ENCODE measurements around the gene TEP1. TPM values are rescaled to one million over a fixed set of nuclear protein-coding genes. Genes with fewer than 3 reads are reported as not detected.

The TEP1 gene
- total and polyA plus RNA-seq, 2 experiments from 2014 or later: 3.0 to 8.5 TPM

DNA sequence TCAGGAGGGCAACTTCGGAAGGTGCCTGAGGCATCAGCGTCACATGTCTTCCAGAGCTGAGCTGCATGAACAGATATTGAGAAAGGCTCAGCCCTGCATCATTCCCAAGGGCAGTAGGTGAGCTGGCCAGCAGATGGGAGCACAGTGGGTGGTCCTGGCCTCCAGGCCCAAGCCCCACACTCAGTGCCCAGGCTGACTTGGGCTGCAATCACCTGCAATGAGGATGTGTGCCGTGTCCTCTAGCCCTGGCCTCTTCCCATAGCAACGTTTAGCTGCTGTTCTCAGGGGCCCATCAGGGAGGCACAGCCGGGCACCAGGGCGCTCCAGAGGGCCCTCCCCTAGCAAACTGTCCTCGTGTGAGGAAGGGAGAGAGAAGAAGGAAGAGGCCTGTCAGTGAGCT, 32.0 kb downstream of the TEP1 start (continued):
- TF ChIP-seq POLR2AphosphoS5 (IDR thresholded peaks at IDR 0.05; ENCODE audit: low read depth) (no peak), STAT1 (IDR thresholded peaks at IDR 0.05; ENCODE audit: unreplicated experiment) (no peak), ZNF114 (CRISPR knock-in tag; IDR thresholded peaks at IDR 0.05) (no peak), EZH2phosphoT487 (IDR thresholded peaks at IDR 0.05; ENCODE audit: unreplicated experiment) (no peak), JUNB (IDR thresholded peaks at IDR 0.05; ENCODE audit: unreplicated experiment) (no peak)
- TF ChIP-seq, protein P1, sequence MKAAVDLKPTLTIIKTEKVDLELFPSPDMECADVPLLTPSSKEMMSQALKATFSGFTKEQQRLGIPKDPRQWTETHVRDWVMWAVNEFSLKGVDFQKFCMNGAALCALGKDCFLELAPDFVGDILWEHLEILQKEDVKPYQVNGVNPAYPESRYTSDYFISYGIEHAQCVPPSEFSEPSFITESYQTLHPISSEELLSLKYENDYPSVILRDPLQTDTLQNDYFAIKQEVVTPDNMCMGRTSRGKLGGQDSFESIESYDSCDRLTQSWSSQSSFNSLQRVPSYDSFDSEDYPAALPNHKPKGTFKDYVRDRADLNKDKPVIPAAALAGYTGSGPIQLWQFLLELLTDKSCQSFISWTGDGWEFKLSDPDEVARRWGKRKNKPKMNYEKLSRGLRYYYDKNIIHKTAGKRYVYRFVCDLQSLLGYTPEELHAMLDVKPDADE (IDR thresholded peaks at IDR 0.05): no peak

DNA sequence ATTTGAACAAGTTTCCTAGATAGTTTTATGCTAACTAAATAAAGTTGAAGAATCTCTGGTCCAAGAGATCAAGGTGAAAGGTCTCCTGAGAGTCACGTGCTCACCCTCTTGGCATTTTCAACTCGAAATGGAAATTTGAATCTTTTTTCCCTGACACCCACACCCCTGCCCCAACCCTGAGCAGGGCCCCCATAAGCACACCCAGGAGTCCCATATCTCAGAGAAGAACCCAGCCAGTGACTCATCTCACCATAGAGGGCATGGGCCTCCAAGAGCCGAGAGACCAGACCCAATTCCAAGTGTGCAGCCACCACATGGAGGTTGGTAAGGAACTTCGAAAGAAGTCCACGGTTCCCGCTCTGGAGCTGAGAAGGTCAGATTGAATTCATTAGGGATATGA, 32.6 kb downstream of the TEP1 start:
- Histone ChIP-seq H3K4me1 (ENCODE audit: insufficient read depth) (no peaks in the 10 kb centered on the region), H3K4me2 (no peak overlapping the region), H3F3A (replicated peaks; ENCODE audit: low read depth) (no peaks in the 10 kb centered on the region), H3K36me3 (ENCODE audit: insufficient read depth) (peaks cover 4% of the 10 kb centered on the region; the same call in 1 of the 2 replicates), H3K27me3 (ENCODE audit: insufficient read depth) (no peaks in the 10 kb centered on the region), H4K20me1 (replicated peaks; ENCODE audit: insufficient read depth) (no peaks in the 10 kb centered on the region), H3K27ac (ENCODE audit: low read depth) (no peak overlapping the region), H3K9me2 (ENCODE audit: insufficient read depth) (no peaks in the 10 kb centered on the region), H3K79me2 (replicated peaks; ENCODE audit: insufficient read depth) (no peaks in the 10 kb centered on the region), H2AFZ (no peak overlapping the region), H3K4me3 (no peak overlapping the region)
- no peaks in the 10 kb centered on the region; the same call in 2 of the 3 replicates for H3K9me3 Mint-ChIP-seq
- H3K4me1 Mint-ChIP-seq: no peaks in the 10 kb centered on the region
- peaks cover 42% of the 10 kb centered on the region for H3K36me3 Mint-ChIP-seq (ENCODE audit: low read depth)
- no peak overlapping the region for H3K4me3 Mint-ChIP-seq
- H3K27ac Mint-ChIP-seq: no peak overlapping the region
- ATAC-seq: no peak
- DNase-seq (ENCODE audit: low spot score): no peak
- peaks cover 10% of the 10 kb centered on the region for H3K27me3 Mint-ChIP-seq (ENCODE audit: insufficient read depth, low read depth, poor library complexity)
- TF ChIP-seq POLR2AphosphoS5 (IDR thresholded peaks at IDR 0.05; ENCODE audit: low read depth): no peak
- TF ChIP-seq NANOG (IDR thresholded peaks at IDR 0.05; ENCODE audit: borderline replicate concordance): no peak
- TF ChIP-seq EZH2phosphoT487 (IDR thresholded peaks at IDR 0.05; ENCODE audit: unreplicated experiment): no peak
- TF ChIP-seq, protein P1 (IDR thresholded peaks at IDR 0.05): no peak
- TF ChIP-seq STAT1 (IDR thresholded peaks at IDR 0.05; ENCODE audit: unreplicated experiment): no peak
- TF ChIP-seq JUNB (IDR thresholded peaks at IDR 0.05; ENCODE audit: unreplicated experiment): no peak
- TF ChIP-seq ZNF114 (CRISPR knock-in tag; IDR thresholded peaks at IDR 0.05): no peak
- TF ChIP-seq, protein P2, sequence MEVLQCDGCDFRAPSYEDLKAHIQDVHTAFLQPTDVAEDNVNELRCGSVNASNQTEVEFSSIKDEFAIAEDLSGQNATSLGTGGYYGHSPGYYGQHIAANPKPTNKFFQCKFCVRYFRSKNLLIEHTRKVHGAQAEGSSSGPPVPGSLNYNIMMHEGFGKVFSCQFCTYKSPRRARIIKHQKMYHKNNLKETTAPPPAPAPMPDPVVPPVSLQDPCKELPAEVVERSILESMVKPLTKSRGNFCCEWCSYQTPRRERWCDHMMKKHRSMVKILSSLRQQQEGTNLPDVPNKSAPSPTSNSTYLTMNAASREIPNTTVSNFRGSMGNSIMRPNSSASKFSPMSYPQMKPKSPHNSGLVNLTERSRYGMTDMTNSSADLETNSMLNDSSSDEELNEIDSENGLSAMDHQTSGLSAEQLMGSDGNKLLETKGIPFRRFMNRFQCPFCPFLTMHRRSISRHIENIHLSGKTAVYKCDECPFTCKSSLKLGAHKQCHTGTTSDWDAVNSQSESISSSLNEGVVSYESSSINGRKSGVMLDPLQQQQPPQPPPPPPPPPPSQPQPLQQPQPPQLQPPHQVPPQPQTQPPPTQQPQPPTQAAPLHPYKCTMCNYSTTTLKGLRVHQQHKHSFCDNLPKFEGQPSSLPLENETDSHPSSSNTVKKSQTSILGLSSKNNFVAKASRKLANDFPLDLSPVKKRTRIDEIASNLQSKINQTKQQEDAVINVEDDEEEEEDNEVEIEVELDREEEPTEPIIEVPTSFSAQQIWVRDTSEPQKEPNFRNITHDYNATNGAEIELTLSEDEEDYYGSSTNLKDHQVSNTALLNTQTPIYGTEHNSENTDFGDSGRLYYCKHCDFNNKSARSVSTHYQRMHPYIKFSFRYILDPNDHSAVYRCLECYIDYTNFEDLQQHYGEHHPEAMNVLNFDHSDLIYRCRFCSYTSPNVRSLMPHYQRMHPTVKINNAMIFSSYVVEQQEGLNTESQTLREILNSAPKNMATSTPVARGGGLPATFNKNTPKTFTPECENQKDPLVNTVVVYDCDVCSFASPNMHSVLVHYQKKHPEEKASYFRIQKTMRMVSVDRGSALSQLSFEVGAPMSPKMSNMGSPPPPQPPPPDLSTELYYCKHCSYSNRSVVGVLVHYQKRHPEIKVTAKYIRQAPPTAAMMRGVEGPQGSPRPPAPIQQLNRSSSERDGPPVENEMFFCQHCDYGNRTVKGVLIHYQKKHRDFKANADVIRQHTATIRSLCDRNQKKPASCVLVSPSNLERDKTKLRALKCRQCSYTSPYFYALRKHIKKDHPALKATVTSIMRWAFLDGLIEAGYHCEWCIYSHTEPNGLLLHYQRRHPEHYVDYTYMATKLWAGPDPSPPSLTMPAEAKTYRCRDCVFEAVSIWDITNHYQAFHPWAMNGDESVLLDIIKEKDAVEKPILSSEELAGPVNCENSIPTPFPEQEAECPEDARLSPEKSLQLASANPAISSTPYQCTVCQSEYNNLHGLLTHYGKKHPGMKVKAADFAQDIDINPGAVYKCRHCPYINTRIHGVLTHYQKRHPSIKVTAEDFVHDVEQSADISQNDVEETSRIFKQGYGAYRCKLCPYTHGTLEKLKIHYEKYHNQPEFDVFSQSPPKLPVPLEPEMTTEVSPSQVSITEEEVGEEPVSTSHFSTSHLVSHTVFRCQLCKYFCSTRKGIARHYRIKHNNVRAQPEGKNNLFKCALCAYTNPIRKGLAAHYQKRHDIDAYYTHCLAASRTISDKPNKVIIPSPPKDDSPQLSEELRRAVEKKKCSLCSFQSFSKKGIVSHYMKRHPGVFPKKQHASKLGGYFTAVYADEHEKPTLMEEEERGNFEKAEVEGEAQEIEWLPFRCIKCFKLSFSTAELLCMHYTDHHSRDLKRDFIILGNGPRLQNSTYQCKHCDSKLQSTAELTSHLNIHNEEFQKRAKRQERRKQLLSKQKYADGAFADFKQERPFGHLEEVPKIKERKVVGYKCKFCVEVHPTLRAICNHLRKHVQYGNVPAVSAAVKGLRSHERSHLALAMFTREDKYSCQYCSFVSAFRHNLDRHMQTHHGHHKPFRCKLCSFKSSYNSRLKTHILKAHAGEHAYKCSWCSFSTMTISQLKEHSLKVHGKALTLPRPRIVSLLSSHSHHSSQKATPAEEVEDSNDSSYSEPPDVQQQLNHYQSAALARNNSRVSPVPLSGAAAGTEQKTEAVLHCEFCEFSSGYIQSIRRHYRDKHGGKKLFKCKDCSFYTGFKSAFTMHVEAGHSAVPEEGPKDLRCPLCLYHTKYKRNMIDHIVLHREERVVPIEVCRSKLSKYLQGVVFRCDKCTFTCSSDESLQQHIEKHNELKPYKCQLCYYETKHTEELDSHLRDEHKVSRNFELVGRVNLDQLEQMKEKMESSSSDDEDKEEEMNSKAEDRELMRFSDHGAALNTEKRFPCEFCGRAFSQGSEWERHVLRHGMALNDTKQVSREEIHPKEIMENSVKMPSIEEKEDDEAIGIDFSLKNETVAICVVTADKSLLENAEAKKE (CRISPR knock-in tag; IDR thresholded peaks at IDR 0.05): no peak
- TF ChIP-seq, protein P3, sequence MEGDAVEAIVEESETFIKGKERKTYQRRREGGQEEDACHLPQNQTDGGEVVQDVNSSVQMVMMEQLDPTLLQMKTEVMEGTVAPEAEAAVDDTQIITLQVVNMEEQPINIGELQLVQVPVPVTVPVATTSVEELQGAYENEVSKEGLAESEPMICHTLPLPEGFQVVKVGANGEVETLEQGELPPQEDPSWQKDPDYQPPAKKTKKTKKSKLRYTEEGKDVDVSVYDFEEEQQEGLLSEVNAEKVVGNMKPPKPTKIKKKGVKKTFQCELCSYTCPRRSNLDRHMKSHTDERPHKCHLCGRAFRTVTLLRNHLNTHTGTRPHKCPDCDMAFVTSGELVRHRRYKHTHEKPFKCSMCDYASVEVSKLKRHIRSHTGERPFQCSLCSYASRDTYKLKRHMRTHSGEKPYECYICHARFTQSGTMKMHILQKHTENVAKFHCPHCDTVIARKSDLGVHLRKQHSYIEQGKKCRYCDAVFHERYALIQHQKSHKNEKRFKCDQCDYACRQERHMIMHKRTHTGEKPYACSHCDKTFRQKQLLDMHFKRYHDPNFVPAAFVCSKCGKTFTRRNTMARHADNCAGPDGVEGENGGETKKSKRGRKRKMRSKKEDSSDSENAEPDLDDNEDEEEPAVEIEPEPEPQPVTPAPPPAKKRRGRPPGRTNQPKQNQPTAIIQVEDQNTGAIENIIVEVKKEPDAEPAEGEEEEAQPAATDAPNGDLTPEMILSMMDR (conservative IDR thresholded peaks at IDR 0.05; ENCODE audit: low read depth in 2 of 2): no peak
- TF ChIP-seq CREB1 (CRISPR knock-in tag; IDR thresholded peaks at IDR 0.05; ENCODE audit: low read depth): no peak
- no peak for TF ChIP-seq REST (IDR thresholded peaks at IDR 0.05; ENCODE audit: unreplicated experiment)
